ENCODE measurements around the gene KRI1. TPM values are rescaled to one million over a fixed set of nuclear protein-coding genes. Genes with fewer than 3 reads are reported as not detected.
"Not testable (repeated sequence)": the region's sequence is repeated elsewhere in the genome, so short reads cannot be mapped to it uniquely, and the experiment has no call there.

The KRI1 gene
- total and polyA plus RNA-seq, 4 donors = 12.8 to 26.0 (median 19.1) TPM

- Histone ChIP-seq H3K36me3 (ENCODE audit: control insufficient read depth in 4 of 4, insufficient read depth in 4 of 4, low read length in 4 of 4) (peaks cover 0 to 4% (median 0%) of the 10 kb centered on the region in 4 donors), H3K4me3 (no peak overlapping the region), H3K27ac (ENCODE audit: low read depth in 1 of 2, low read length in 1 of 2) (no peak overlapping the region), H3K9ac (ENCODE audit: insufficient read depth in 1 of 2, low read length in 2 of 2) (no peak overlapping the region), H3K9me3 (ENCODE audit: control insufficient read depth in 4 of 4, insufficient read depth in 3 of 4, low read length in 3 of 4) (no peaks in the 10 kb centered on the region), H3K4me1 (ENCODE audit: control insufficient read depth in 5 of 5, insufficient read depth in 5 of 5, low read length in 5 of 5) (peaks cover 0 to 3% (median 0%) of the 10 kb centered on the region in 5 donors), H3K27me3 (ENCODE audit: control insufficient read depth in 3 of 3, insufficient read depth in 3 of 3, low read length in 2 of 3) (no peaks in the 10 kb centered on the region)
- 85 to 86% methylated on average over 6 of the region's 6 CpGs for WGBS, 2 donors
- no peak for TF ChIP-seq CTCF (IDR thresholded peaks at IDR 0.05; ENCODE audit: control extremely low read depth, extremely low read depth)
- no peak for DNase-seq
- ATAC-seq (ENCODE audit: insufficient read depth, low FRiP score) = no peak
These were observed 9.4 kb upstream of the KRI1 start for GRCh38 chr19:10575011-10575716.

DNA sequence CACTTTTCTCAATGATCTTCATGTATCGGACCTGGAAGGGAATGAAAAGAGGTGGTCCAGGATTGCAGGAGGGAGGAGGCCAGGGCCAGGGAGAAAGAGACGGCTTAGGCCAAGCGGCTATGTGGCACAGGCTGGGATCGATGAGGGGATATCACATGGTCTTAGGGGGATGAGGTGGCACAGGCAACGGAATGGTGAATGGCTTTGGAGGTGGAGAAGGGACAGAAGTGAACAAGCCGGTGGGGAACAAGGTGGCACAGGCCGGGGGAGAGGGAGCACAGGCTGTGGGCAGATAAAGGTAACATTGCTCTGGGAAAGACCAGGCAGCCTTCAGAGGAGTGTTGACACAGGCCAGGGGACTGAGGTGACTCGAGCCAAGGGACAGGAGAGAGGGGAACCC is 8.7 kb upstream of the KRI1 start:
- no peak for ATAC-seq (ENCODE audit: insufficient read depth, low FRiP score)
- TF ChIP-seq CTCF (IDR thresholded peaks at IDR 0.05; ENCODE audit: control extremely low read depth, extremely low read depth) = no peak
- WGBS, 2 donors = 89 to 95% methylated on average over 8 of the region's 8 CpGs
- Histone ChIP-seq H3K9me3 (ENCODE audit: control insufficient read depth in 4 of 4, insufficient read depth in 3 of 4, low read length in 3 of 4) (no peaks in the 10 kb centered on the region), H3K4me3 (no peak overlapping the region), H3K9ac (ENCODE audit: insufficient read depth in 1 of 2, low read length in 2 of 2) (no peak overlapping the region), H3K27ac (ENCODE audit: low read depth in 1 of 2, low read length in 1 of 2) (no peak overlapping the region), H3K27me3 (ENCODE audit: control insufficient read depth in 3 of 3, insufficient read depth in 3 of 3, low read length in 2 of 3) (no peaks in the 10 kb centered on the region), H3K36me3 (ENCODE audit: control insufficient read depth in 4 of 4, insufficient read depth in 4 of 4, low read length in 4 of 4) (peaks cover 0 to 4% (median 0%) of the 10 kb centered on the region in 4 donors), H3K4me1 (ENCODE audit: control insufficient read depth in 5 of 5, insufficient read depth in 5 of 5, low read length in 5 of 5) (peaks cover 0 to 4% (median 1%) of the 10 kb centered on the region in 5 donors)
- no peak for DNase-seq

DNA sequence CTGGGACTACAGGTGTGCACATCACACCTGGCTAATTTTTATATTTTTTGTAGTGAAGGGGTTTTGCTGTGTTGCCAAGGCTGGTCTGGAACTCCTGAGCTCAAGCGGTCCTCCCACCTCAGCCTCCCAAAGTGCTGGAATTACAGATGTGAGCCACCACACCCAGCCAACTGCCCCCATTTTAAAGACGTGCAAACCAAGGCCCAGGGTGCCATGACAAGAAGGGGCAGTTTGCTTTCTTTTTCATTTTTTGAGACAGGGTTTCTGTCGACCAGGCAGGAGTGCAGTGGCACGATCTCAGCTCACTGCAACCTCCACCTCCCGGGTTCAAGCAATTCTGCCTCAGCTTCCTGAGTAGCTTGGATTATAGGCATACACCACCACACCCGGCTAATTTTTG is 8.0 kb upstream of the KRI1 start:
- not testable (repeated sequence) for ATAC-seq (ENCODE audit: insufficient read depth, low FRiP score); H3K36me3 ChIP-seq (ENCODE audit: control insufficient read depth in 4 of 4, insufficient read depth in 4 of 4, low read length in 4 of 4); H3K27me3 ChIP-seq (ENCODE audit: control insufficient read depth in 3 of 3, insufficient read depth in 3 of 3, low read length in 2 of 3); H3K9me3 ChIP-seq (ENCODE audit: control insufficient read depth in 4 of 4, insufficient read depth in 3 of 4, low read length in 3 of 4); H3K27ac ChIP-seq (ENCODE audit: low read depth in 1 of 2, low read length in 1 of 2); H3K4me1 ChIP-seq (ENCODE audit: control insufficient read depth in 5 of 5, insufficient read depth in 5 of 5, low read length in 5 of 5); DNase-seq; H3K9ac ChIP-seq (ENCODE audit: insufficient read depth in 1 of 2, low read length in 2 of 2); H3K4me3 ChIP-seq
- WGBS, 2 donors = 92 to 93% methylated on average over 6 of the region's 6 CpGs

GRCh38 chr19:10568826-10569651 is 3.2 kb upstream of the KRI1 start, which contains the start of gene CDKN2D:
TSS of gene CDKN2D (minus strand) at chr19:10568979. CDS start at chr19:10568653, 326 bp downstream.
- TF ChIP-seq CTCF (IDR thresholded peaks at IDR 0.05; ENCODE audit: control extremely low read depth, extremely low read depth) = peak; percentile 53
- 0 to 1% methylated on average over 63 to 71 of the region's 71 CpGs for WGBS, 2 donors
- DNase-seq (peak; percentile 99 to 100 (median 100)), ATAC-seq (ENCODE audit: insufficient read depth, low FRiP score) (peak; percentile 89)
- no peaks in the 10 kb centered on the region for H3K9me3 ChIP-seq (ENCODE audit: control insufficient read depth in 4 of 4, insufficient read depth in 3 of 4, low read length in 3 of 4)
- no peaks in the 10 kb centered on the region for H3K27me3 ChIP-seq (ENCODE audit: control insufficient read depth in 3 of 3, insufficient read depth in 3 of 3, low read length in 2 of 3)
- H3K36me3 ChIP-seq (ENCODE audit: control insufficient read depth in 4 of 4, insufficient read depth in 4 of 4, low read length in 4 of 4) = no peaks in the 10 kb centered on the region
- peaks cover 0 to 30% (median 14%) of the 10 kb centered on the region in 5 donors for H3K4me1 ChIP-seq (ENCODE audit: control insufficient read depth in 5 of 5, insufficient read depth in 5 of 5, low read length in 5 of 5)
- H3K4me3 ChIP-seq = peak within 1 kb of the TSS; percentile 83
- H3K9ac ChIP-seq (ENCODE audit: insufficient read depth in 1 of 2, low read length in 2 of 2) = peak within 1 kb of the TSS in 1 of 2 donors; percentile 61
- peak within 1 kb of the TSS; percentile 84 to 90 for H3K27ac ChIP-seq (ENCODE audit: low read depth in 1 of 2, low read length in 1 of 2)

Measured in lung (tissue), 12 donors.